Esophagus squamous epithelium (tissue), 4 donors: ENCODE data around the gene SLC17A7.

Source experiments
- CTCF ChIP-seq, 6 experiments: fragments of 450-650 bp in 4 of 6; fragments of 200-600 bp in 2 of 6; sonication (generic) in 2 of 6; IDR thresholded peaks; one replicate each; pipeline ENCODE4 v1.5.1; 2016 to 2019; ENCODE audit warnings: antibody characterized with exemption in 6 of 6, mild to moderate bottlenecking in 4 of 6, moderate library complexity in 4 of 6
- POLR2A ChIP-seq, 4 donors: fragments of 450-650 bp; IDR thresholded peaks; one replicate each; pipeline ENCODE4 v1.6.1; 2017; ENCODE audit warnings: antibody characterized with exemption in 4 of 4, mild to moderate bottlenecking in 4 of 4, moderate library complexity in 3 of 4

GRCh38 chr19:49488046-49488862 lies 46.9 kb upstream of the SLC17A7 start:
- TF ChIP-seq CTCF (IDR thresholded peaks at IDR 0.05) (no peak), POLR2A (IDR thresholded peaks at IDR 0.05) (no peak)
